Kidney (tissue), 14 donors: Measurements from ENCODE around the gene UBASH3B. TPM values are rescaled to one million over a fixed set of nuclear protein-coding genes. Genes with fewer than 3 reads are reported as not detected.

Experiments used
- DNase-seq, 5 donors: peaks; one replicate each; pipeline ENCODE4 v3.0.0-alpha.2; 2013 to 2020
- FAIRE-seq: peaks from 2 replicates; lab custom pipeline; 2012; peaks lifted over from hg19 to GRCh38; lab: Jason Lieb, UNC
- H3K27ac ChIP-seq, 2 donors: one replicate each; pipeline ENCODE4 v1.7.0; 2013; ENCODE audit warnings: low read depth in 2 of 2, low read length in 2 of 2, inconsistent platforms in 1 of 2
- H3K27me3 ChIP-seq: one replicate; pipeline ENCODE4 v1.7.1; 2013; ENCODE audit warnings: low read length, inconsistent platforms; ENCODE audit not compliant: control insufficient read depth, insufficient read depth
- H3K36me3 ChIP-seq, 3 donors: one replicate each; pipeline versions ENCODE4 v1.7.0 to v1.7.1; 2013; ENCODE audit warnings: low read length in 3 of 3, control low read depth in 1 of 3, inconsistent platforms in 1 of 3; ENCODE audit not compliant: insufficient read depth in 3 of 3, control insufficient read depth in 2 of 3
- H3K4me1 ChIP-seq, 3 donors: one replicate each; pipeline versions ENCODE4 v1.7.0 to v1.7.1; 2013; ENCODE audit warnings: low read length in 3 of 3, inconsistent platforms in 1 of 3, low read depth in 1 of 3; ENCODE audit not compliant: control insufficient read depth in 2 of 3, insufficient read depth in 2 of 3
- H3K4me3 ChIP-seq, 3 donors: one replicate each; pipeline versions ENCODE4 v1.7.0 to v1.8.1; 2013; ENCODE audit warnings: low read length in 3 of 3, control low read depth in 1 of 3, inconsistent platforms in 1 of 3
- H3K9ac ChIP-seq, 3 donors: one replicate each; pipeline versions ENCODE4 v1.7.0 to v1.7.1; 2013; ENCODE audit warnings: low read length in 3 of 3, control low read depth in 1 of 3, inconsistent platforms in 1 of 3
- H3K9me3 ChIP-seq, 3 donors: one replicate each; pipeline versions ENCODE4 v1.7.0 to v1.7.1; 2013; ENCODE audit warnings: low read length in 3 of 3, control low read depth in 1 of 3, inconsistent platforms in 1 of 3; ENCODE audit not compliant: control insufficient read depth in 2 of 3, insufficient read depth in 1 of 3
- CTCF ChIP-seq: IDR thresholded peaks from 3 replicates; pipeline ENCODE4 v1.5.1; 2012; ENCODE audit warnings: mild to moderate bottlenecking, moderate library complexity, borderline replicate concordance; ENCODE audit not compliant: insufficient read depth; ENCODE audit errors: extremely low read depth
- intact Hi-C: fragments of 100-400 bp; cut with DNase I; formaldehyde crosslinking; loops from one replicate; pipeline ENCODE4 v1.11.1; 2022
- polyA plus RNA-seq: library from polyadenylated mRNA; stranded (reverse); fragments of 350-450 nt; fragmentation: Illumina TruSeq; extraction: RNeasy Lipid Tissue Mini Kit (QIAGEN cat#74804); gene quantifications from one replicate; pipeline ENCODE4 v1.2.3, GENCODE V29; 2014; ENCODE audit warnings: low read depth, low replicate concordance; ENCODE audit not compliant: insufficient read depth
- total RNA-seq: library from RNA; stranded (reverse); fragmentation: NEBNext Ultra II Directional; extraction: Animal tissue kit (Norgen Biotek cat#: 25700); gene quantifications from one replicate; pipeline ENCODE4 v1.2.1, GENCODE V29; 2021
- donor health status: control.
- donor health status: control.
- donor health status: control.
- donor health status: control.
- donor health status: control.
- donor health status: DM: yes; HTN: yes; CAD: no.
- donor health status: Normal renal cell carcinoma (clear cell type).

Gene UBASH3B
- total and polyA plus RNA-seq, 2 donors from 2014 or later = 0.62 to 22.8 TPM

GRCh38 chr11:122668562-122669090 lies 13.1 kb downstream of the UBASH3B start:
- H3K9ac ChIP-seq = no peak overlapping the region
- H3K27ac ChIP-seq = no peak overlapping the region
- FAIRE-seq = no peak

GRCh38 chr11:122670131-122670530 lies 14.6 kb downstream of the UBASH3B start:
- Histone ChIP-seq H3K27ac (no peak overlapping the region), H3K27me3 (no peaks in the 10 kb centered on the region), H3K9me3 (peaks cover 0 to 6% (median 0%) of the 10 kb centered on the region in 3 donors), H3K4me3 (no peak overlapping the region), H3K36me3 (no peaks in the 10 kb centered on the region), H3K9ac (no peak overlapping the region), H3K4me1 (no peaks in the 10 kb centered on the region)
- FAIRE-seq = no peak
- no peak for TF ChIP-seq CTCF
- DNase-seq = no peak
- intact Hi-C loops = no loop called here

More at GRCh38 chr11:122668562-122669090, 13.1 kb downstream of the UBASH3B start:
- H3K4me3 ChIP-seq = no peak overlapping the region
- no peaks in the 10 kb centered on the region for H3K27me3 ChIP-seq
- no peaks in the 10 kb centered on the region for H3K36me3 ChIP-seq
- TF ChIP-seq CTCF = no peak
- intact Hi-C loops = no loop called here
- no peak for DNase-seq
- peaks cover 0 to 6% (median 0%) of the 10 kb centered on the region in 3 donors for H3K9me3 ChIP-seq
- no peaks in the 10 kb centered on the region for H3K4me1 ChIP-seq

- no peak for TF ChIP-seq CTCF
- Histone ChIP-seq H3K4me1 (no peaks in the 10 kb centered on the region), H3K27ac (no peak overlapping the region), H3K4me3 (no peak overlapping the region), H3K27me3 (no peaks in the 10 kb centered on the region), H3K9ac (no peak overlapping the region), H3K36me3 (no peaks in the 10 kb centered on the region), H3K9me3 (peaks cover 0 to 6% (median 0%) of the 10 kb centered on the region in 3 donors)
- FAIRE-seq = no peak
- intact Hi-C loops = no loop called here
- peak in 1 of 5 donors; percentile 62 for DNase-seq
Observed at GRCh38 chr11:122671400-122671891, 15.9 kb downstream of the UBASH3B start.
